Globus pallidus (tissue), 1 donor: ENCODE results near the gene PTH1R.

Experiments used
- DNase-seq: peaks from one replicate; pipeline ENCODE4 v3.0.0-alpha.2; 2015; ENCODE audit warnings: low spot score

PTH1R gene

DNA sequence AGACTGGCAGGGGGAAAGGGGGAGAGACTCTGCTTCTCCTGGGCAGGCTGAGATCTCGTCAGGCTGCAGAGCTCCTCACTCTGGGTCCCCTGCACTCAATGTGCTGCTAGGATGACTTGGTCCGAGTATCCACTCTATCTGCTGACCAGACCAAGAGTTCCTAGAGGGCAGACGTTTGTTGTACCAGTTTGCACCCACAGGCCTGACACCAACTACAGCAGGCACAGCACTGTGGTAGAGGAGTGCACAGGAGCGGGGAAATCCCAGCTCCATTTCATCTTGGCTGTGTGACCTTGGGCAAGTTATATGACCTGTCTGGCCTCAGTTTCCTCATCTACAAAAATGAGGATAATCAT, 70.0 kb downstream of the PTH1R start:
- DNase-seq: no peak

DNA sequence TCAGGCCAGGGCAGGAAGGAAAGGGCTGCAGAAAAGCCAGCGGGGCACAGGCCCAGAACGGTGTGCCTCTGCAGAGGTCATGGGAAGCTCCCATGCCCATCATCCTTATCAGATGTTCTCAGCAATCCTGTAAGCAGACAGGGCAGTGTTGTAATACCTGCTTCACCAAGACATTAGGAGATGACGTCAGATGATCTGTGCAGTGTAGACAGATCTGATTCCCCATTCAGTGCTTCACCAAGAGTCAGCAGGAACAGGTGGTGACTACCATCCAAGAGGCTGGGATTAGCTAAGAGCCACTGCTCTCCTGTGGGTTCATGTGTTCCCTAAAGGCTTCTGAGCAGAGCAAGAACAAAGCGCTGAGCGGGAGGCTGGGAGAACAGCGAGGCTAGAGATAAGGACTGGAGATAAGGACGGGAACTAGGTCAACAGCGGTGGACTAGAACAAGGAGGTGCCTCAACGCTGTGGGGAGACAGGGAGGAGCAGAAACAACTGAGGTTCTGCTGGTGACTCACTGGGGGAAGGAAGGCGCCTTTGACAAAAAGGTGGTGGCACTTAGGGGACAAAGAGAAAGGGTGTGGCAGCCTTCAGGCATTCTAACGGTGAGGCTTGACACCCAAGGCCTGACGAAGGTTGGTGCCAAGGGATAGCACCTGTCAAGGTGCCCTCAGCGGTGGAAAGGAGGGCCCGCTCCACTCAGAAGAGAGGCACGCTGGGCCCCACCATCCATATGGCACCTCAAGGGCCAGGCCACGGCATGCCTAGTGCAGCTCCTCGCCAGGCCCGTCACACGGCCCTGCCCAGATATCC, 70.7 kb downstream of the PTH1R start:
- no peak for DNase-seq

DNA sequence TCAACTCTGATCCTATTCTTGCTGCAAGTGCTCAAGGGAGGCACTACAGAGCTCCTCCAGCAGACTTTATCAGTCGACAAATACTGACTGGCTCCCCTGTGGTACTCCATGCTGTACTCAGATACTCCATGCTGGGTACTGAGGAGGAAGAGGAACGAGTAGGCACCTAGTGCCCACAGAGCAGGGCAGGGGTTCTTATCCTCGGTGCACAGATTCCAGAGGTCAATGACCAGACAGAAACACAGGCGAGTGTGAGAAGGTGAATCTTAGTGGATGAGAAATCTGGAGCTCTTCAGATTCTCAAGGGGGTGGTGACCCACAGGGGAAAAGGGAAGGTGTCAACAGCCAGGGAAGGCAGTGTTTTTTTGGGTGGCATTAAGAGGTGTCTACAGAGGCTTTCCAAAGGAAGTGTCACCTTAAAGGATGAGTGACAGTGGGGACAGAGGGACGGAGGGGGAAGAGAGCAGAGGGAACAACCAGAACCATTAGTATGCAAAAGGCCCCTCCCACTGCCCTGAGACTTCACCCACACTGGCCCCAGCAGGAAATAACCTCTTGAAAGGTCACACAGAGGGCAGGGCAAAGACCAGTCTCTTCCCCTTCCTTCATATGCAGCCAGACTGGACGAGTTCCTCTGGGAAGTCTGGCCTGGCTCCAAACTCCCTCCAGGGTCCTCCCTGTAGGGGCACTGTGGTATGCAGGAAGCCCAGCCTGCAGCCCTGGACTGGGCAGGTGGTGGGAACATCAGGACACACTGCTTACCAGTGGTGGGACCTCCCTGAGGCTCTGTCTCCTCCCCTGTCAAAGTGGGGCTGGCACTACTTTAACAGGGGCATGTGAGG, 71.5 kb downstream of the PTH1R start:
- DNase-seq: no peak

DNA sequence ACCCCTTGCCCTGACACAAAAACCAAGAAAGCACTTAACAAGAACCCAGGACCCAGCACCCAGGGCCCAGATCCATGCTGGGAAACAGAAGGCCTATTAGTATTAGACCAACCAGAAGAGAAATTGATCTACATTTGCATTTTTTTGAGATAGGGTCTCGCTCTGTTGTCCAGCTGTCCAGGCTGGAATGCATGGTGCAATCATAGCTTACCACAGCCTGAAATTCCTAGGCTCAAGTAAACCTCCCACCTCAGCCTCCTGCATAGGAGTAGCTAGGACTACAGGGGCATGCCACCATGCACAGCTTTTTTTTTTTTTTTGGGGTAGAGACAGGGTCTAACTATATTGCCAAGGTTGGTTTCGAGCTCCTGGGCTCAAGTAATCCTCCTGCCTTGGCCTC, 72.7 kb downstream of the PTH1R start:
- DNase-seq: no peak

DNA sequence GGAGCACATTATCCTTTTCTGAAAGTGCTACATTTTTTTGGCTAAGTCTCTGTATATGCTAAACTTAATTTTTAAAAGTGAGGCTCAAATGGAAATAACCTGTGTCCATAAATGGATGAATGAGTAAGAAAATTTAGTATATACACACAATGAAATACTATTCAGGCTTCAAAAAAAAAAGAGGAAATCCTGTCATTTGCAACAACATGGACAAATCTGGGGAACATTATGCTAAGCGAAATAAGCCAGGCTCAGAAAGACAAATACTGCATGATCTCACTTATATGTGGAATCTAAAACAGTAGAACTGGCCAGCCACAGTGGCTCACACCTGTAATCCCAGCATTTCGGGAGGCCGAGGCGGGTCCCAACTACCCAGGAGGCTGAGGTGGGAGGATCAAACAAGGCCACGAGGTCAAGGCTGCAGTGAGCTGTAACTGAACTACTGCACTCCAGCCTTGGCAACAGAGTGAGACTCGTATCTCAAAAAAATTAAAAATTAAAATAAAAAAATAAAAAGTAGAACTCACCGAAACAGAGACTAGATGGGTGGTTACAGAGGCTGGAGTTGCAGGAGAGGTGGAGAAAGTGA, 73.2 kb downstream of the PTH1R start:
- DNase-seq: no peak

DNA sequence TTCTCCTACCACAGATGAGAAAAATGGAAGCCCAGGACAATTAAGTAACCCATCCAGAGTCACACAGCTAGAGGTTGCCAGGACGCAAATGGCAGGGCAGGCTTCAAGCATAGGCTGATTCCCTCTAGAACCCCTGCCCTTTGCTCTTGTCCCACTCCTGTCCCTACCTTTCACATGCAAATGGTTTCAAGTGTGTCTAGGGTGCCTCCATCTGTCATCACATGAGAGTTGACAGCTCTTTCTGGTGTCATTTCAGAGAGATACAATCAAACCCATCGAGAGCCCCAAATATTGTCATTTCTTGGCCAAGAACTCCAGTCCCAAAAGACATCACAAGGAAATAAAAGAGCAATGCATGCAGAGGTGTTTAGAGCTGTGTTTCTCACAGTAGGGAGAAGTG, 75.3 kb downstream of the PTH1R start:
- no peak for DNase-seq
